SK-N-SH treated with all-trans-retinoic acid at 6 μM for 48 hours (cell line): ENCODE results near the gene CPT1B.

Source experiments
- ATAC-seq: fragments of 200-7000 bp; cut with Tn5 transposase; 3 replicates; pipeline ENCODE4 v1.9.1; 2020; ENCODE audit warnings: mild to moderate bottlenecking, moderate library complexity
- ARNTL ChIP-seq: fragments of 450-650 bp; formaldehyde crosslinking; IDR thresholded peaks from 2 replicates; pipeline ENCODE4 v1.5.0; 2020; ENCODE audit warnings: low read depth, mild to moderate bottlenecking, moderate library complexity, borderline replicate concordance
- BACH2 ChIP-seq: fragments of 250-450 bp; sonication (Bioruptor Pico); IDR thresholded peaks from 2 replicates; pipeline ENCODE4 v1.9.0; 2021; ENCODE audit warnings: mild to moderate bottlenecking, borderline replicate concordance
- CREB5 ChIP-seq: fragments of 250-450 bp; sonication (Bioruptor Pico); IDR thresholded peaks from 2 replicates; pipeline ENCODE4 v1.5.1; 2020; ENCODE audit warnings: low read depth, mild to moderate bottlenecking, moderate library complexity
- CSDC2 ChIP-seq: fragments of 250-450 bp; sonication (Bioruptor Pico); IDR thresholded peaks from 2 replicates; pipeline ENCODE4 v1.5.0; 2020; ENCODE audit warnings: mild to moderate bottlenecking, moderate library complexity
- CSRNP3 ChIP-seq: fragments of 250-450 bp; sonication (Bioruptor Pico); IDR thresholded peaks from 2 replicates; pipeline ENCODE4 v1.5.1; 2021; ENCODE audit warnings: mild to moderate bottlenecking, moderate library complexity
- ESRRG ChIP-seq: fragments of 250-450 bp; sonication (Bioruptor Pico); IDR thresholded peaks from 2 replicates; pipeline ENCODE4 v1.6.1; 2021; ENCODE audit warnings: mild to moderate bottlenecking
- ISL1 ChIP-seq: fragments of 250-450 bp; sonication (Bioruptor Pico); IDR thresholded peaks from 2 replicates; pipeline ENCODE4 v2.1.2; 2022; ENCODE audit warnings: mild to moderate bottlenecking, moderate library complexity
- PATZ1 ChIP-seq: fragments of 250-450 bp; sonication (Bioruptor Pico); IDR thresholded peaks from 2 replicates; pipeline ENCODE4 v1.8.0; 2020; ENCODE audit warnings: mild to moderate bottlenecking, moderate library complexity, borderline replicate concordance
- POU6F1 ChIP-seq: fragments of 250-450 bp; sonication (Bioruptor Pico); IDR thresholded peaks from 2 replicates; pipeline ENCODE4 v1.8.0; 2021; ENCODE audit warnings: low read depth, mild to moderate bottlenecking, moderate library complexity, borderline replicate concordance
- RARB ChIP-seq: fragments of 250-450 bp; sonication (Bioruptor Pico); IDR thresholded peaks from 2 replicates; pipeline ENCODE4 v1.8.0; 2021; ENCODE audit warnings: mild to moderate bottlenecking, moderate library complexity
- SNAI2 ChIP-seq: fragments of 250-450 bp; sonication (Bioruptor Pico); IDR thresholded peaks from 2 replicates; pipeline ENCODE4 v1.5.0; 2020; ENCODE audit warnings: mild to moderate bottlenecking, moderate library complexity
- TOX ChIP-seq: fragments of 250-450 bp; sonication (Bioruptor Pico); IDR thresholded peaks from 2 replicates; pipeline ENCODE4 v1.8.0; 2021; ENCODE audit warnings: mild to moderate bottlenecking, moderate library complexity, borderline replicate concordance
- TSHZ2 ChIP-seq: fragments of 250-450 bp; sonication (Bioruptor Pico); IDR thresholded peaks from 2 replicates; pipeline ENCODE4 v1.5.0; 2020; ENCODE audit warnings: mild to moderate bottlenecking, moderate library complexity
- ZC3H10 ChIP-seq: fragments of 250-450 bp; sonication (Bioruptor Pico); IDR thresholded peaks from 2 replicates; pipeline ENCODE4 v1.5.1; 2021; ENCODE audit warnings: mild to moderate bottlenecking, moderate library complexity
- ZFP3 ChIP-seq: fragments of 250-450 bp; sonication (Bioruptor Pico); IDR thresholded peaks from 2 replicates; pipeline ENCODE4 v1.5.0; 2020; ENCODE audit warnings: mild to moderate bottlenecking, moderate library complexity
- ZFP30 ChIP-seq: fragments of 450-650 bp; formaldehyde crosslinking; IDR thresholded peaks from 2 replicates; pipeline ENCODE4 v1.5.0; 2022; ENCODE audit warnings: mild to moderate bottlenecking, moderate library complexity
- ZNF565 ChIP-seq: fragments of 450-650 bp; formaldehyde crosslinking; conservative IDR thresholded peaks from 2 replicates; pipeline ENCODE4 v1.5.0; 2020; ENCODE audit warnings: low read depth, mild to moderate bottlenecking, moderate library complexity
- ZNF70 ChIP-seq: fragments of 450-650 bp; formaldehyde crosslinking; IDR thresholded peaks from 2 replicates; pipeline ENCODE4 v1.5.0; 2020; ENCODE audit warnings: mild to moderate bottlenecking, moderate library complexity
- ZNF8 ChIP-seq: fragments of 450-650 bp; formaldehyde crosslinking; IDR thresholded peaks from 2 replicates; pipeline ENCODE4 v1.5.0; 2020; ENCODE audit warnings: mild to moderate bottlenecking, moderate library complexity

The CPT1B gene

GRCh38 chr22:50571264-50572175, 6.7 kb downstream of the CPT1B start:
- no peak for ATAC-seq
- TF ChIP-seq RARB (CRISPR knock-in tag) = no peak
- TF ChIP-seq ZC3H10 (CRISPR knock-in tag) = no peak
- TF ChIP-seq BACH2 (CRISPR knock-in tag) = no peak
- no peak for TF ChIP-seq CREB5 (CRISPR knock-in tag)
- TF ChIP-seq ZNF70 (CRISPR knock-in tag) = no peak
- TF ChIP-seq, all 23 proteins: peak for 0

GRCh38 chr22:50570861-50571260, 7.4 kb downstream of the CPT1B start:
- TF ChIP-seq ZNF8 (CRISPR knock-in tag) = no peak
- TF ChIP-seq ISL1 (CRISPR knock-in tag) = no peak
- no peak for ATAC-seq

- TF ChIP-seq ZNF8 (CRISPR knock-in tag) (no peak), ZFP30 (CRISPR knock-in tag) (no peak), POU6F1 (CRISPR knock-in tag) (no peak), ARNTL (CRISPR knock-in tag) (no peak), PATZ1 (CRISPR knock-in tag) (no peak), CSRNP3 (CRISPR knock-in tag) (no peak), ESRRG (CRISPR knock-in tag) (no peak), ZC3H10 (CRISPR knock-in tag) (no peak)
- no peak for ATAC-seq
Measured at GRCh38 chr22:50569896-50570535, 8.2 kb downstream of the CPT1B start.

- no peak for ATAC-seq
- TF ChIP-seq ISL1 (CRISPR knock-in tag) (no peak), CSDC2 (no peak), SNAI2 (CRISPR knock-in tag) (no peak), POU6F1 (CRISPR knock-in tag) (no peak), CREB5 (CRISPR knock-in tag) (no peak), RARB (CRISPR knock-in tag) (no peak), ZC3H10 (CRISPR knock-in tag) (no peak), ZNF565 (CRISPR knock-in tag) (no peak), TOX (CRISPR knock-in tag) (no peak), TSHZ2 (CRISPR knock-in tag) (no peak), PATZ1 (CRISPR knock-in tag) (no peak), ZNF70 (CRISPR knock-in tag) (no peak), ZFP3 (no peak), ZFP30 (CRISPR knock-in tag) (no peak)
Measured at GRCh38 chr22:50569041-50569459, 9.2 kb downstream of the CPT1B start.
